A549 (cell line): ENCODE data around the gene NGRN. TPM values are rescaled to one million over a fixed set of nuclear protein-coding genes. Genes with fewer than 3 reads are reported as not detected.

Experiments used
- ATOH8 ChIP-seq: fragments of 250-450 bp; sonication (Bioruptor Pico); IDR thresholded peaks from 2 replicates; pipeline ENCODE4 v1.5.0; 2020; ENCODE audit warnings: low read depth, mild to moderate bottlenecking, moderate library complexity
- CBX2 ChIP-seq: fragments of 200-600 bp; sonication (generic); IDR thresholded peaks from 2 replicates; pipeline ENCODE4 v1.6.1; 2016; ENCODE audit warnings: low read depth, mild to moderate bottlenecking, borderline replicate concordance
- CBX8 ChIP-seq: fragments of 200-600 bp; sonication (generic); IDR thresholded peaks from 2 replicates; pipeline ENCODE4 v1.6.1; 2016
- CTCF ChIP-seq: fragments of >200 bp; sonication (Bioruptor Twin); formaldehyde crosslinking; IDR thresholded peaks from 3 replicates; pipeline ENCODE4 v1.5.1; 2016
- E2F6 ChIP-seq: IDR thresholded peaks from 2 replicates; pipeline ENCODE4 v1.6.1; 2012; ENCODE audit warnings: low read depth, borderline replicate concordance
- ESRRA ChIP-seq: fragments of 150-350 bp; IDR thresholded peaks from 2 replicates; pipeline ENCODE4 v1.6.1; 2014; ENCODE audit warnings: mild to moderate bottlenecking, low read length, borderline replicate concordance
- FOSB ChIP-seq: fragments of 250-450 bp; sonication (Bioruptor Pico); IDR thresholded peaks from 2 replicates; pipeline ENCODE4 v1.5.0; 2020; ENCODE audit warnings: mild to moderate bottlenecking, moderate library complexity
- FOSL2 ChIP-seq, 2 experiments: fragments of 450-650 bp in 1 of 2; fragments of >200 bp in 1 of 2; sonication (Bioruptor Twin) in 1 of 2; formaldehyde crosslinking; IDR thresholded peaks; 2 replicates each; pipeline versions ENCODE4 v1.5.0 to v1.6.1; 2016 to 2020; ENCODE audit warnings: mild to moderate bottlenecking in 1 of 2, moderate library complexity in 1 of 2
- HES2 ChIP-seq: fragments of >200 bp; sonication (Bioruptor Twin); formaldehyde crosslinking; IDR thresholded peaks from 2 replicates; pipeline ENCODE4 v1.6.1; 2016
- HEYL ChIP-seq: fragments of 250-450 bp; sonication (Bioruptor Pico); IDR thresholded peaks from 2 replicates; pipeline ENCODE4 v1.8.0; 2021; ENCODE audit warnings: mild to moderate bottlenecking, moderate library complexity
- HMGXB4 ChIP-seq: fragments of 250-450 bp; sonication (Bioruptor Pico); IDR thresholded peaks from 2 replicates; pipeline ENCODE4 v1.5.0; 2021; ENCODE audit warnings: mild to moderate bottlenecking, moderate library complexity, borderline replicate concordance
- HOXA7 ChIP-seq: fragments of 250-450 bp; sonication (Bioruptor Pico); IDR thresholded peaks from 2 replicates; pipeline ENCODE4 v1.5.0; 2020; ENCODE audit warnings: mild to moderate bottlenecking, moderate library complexity
- JUNB ChIP-seq: fragments of >200 bp; sonication (Bioruptor Twin); formaldehyde crosslinking; IDR thresholded peaks from 2 replicates; pipeline ENCODE4 v1.6.1; 2016
- KDM1A ChIP-seq: fragments of 200-600 bp; sonication (generic); IDR thresholded peaks from 2 replicates; pipeline ENCODE4 v1.6.1; 2016; ENCODE audit warnings: low read depth, mild to moderate bottlenecking
- KDM5A ChIP-seq: fragments of 200-600 bp; sonication (generic); IDR thresholded peaks from 2 replicates; pipeline ENCODE4 v1.6.1; 2016; ENCODE audit warnings: antibody characterized with exemption, mild to moderate bottlenecking
- MAFK ChIP-seq: fragments of 450-650 bp; IDR thresholded peaks from 2 replicates; pipeline ENCODE4 v1.6.1; 2014; ENCODE audit not compliant: partially characterized antibody
- MAZ ChIP-seq: fragments of 150-350 bp; IDR thresholded peaks from 2 replicates; pipeline ENCODE4 v1.6.1; 2014; ENCODE audit warnings: antibody characterized with exemption, low read depth, low read length, borderline replicate concordance
- NFE2L2 ChIP-seq: fragments of 150-350 bp; conservative IDR thresholded peaks from 2 replicates; pipeline ENCODE4 v1.6.1; 2014; ENCODE audit warnings: low read length
- PBX3 ChIP-seq: IDR thresholded peaks from 2 replicates; pipeline ENCODE4 v1.6.1; 2012
- POLR2AphosphoS2 ChIP-seq: conservative IDR thresholded peaks from 2 replicates; pipeline ENCODE4 v1.6.1; 2012; ENCODE audit warnings: low read length, improper control_type of control experiment, inconsistent platforms
- RAD21 ChIP-seq, 2 experiments: fragments of >200 bp in 1 of 2; sonication (Bioruptor Twin) in 1 of 2; formaldehyde crosslinking in 1 of 2; IDR thresholded peaks in 1 of 2; conservative IDR thresholded peaks in 1 of 2; 2 replicates in 1 of 2; 3 replicates in 1 of 2; pipeline ENCODE4 v1.6.1; 2012 to 2018; ENCODE audit warnings: inconsistent platforms in 1 of 2
- RARB ChIP-seq: fragments of 250-450 bp; sonication (Bioruptor Pico); IDR thresholded peaks from 2 replicates; pipeline ENCODE4 v1.8.0; 2021; ENCODE audit warnings: mild to moderate bottlenecking, moderate library complexity
- RFX5 ChIP-seq: fragments of 450-650 bp; IDR thresholded peaks from 2 replicates; pipeline ENCODE4 v1.7.1; 2014; ENCODE audit warnings: antibody characterized with exemption, mild to moderate bottlenecking, moderate library complexity
- ZFP36 ChIP-seq: fragments of 450-650 bp; IDR thresholded peaks from 2 replicates; pipeline ENCODE4 v1.6.1; 2014; ENCODE audit warnings: borderline replicate concordance; ENCODE audit not compliant: partially characterized antibody
- ZSCAN20 ChIP-seq: fragments of 250-450 bp; sonication (Bioruptor Pico); IDR thresholded peaks from 2 replicates; pipeline ENCODE4 v1.8.0; 2022; ENCODE audit warnings: mild to moderate bottlenecking, moderate library complexity
- polyA plus RNA-seq, 4 experiments: library from polyadenylated mRNA; depleted of rRNA in 3 of 4; stranded (reverse); fragments of >200 nt; fragmentation: RNase III in 1 of 4; extraction: RNeasy Plus Mini Kit Qiagen cat#74134 plus additional on column Dnase treatment in 1 of 4; gene quantifications; 2 replicates in 3 of 4; 3 replicates in 1 of 4; pipeline ENCODE4 v1.2.3, GENCODE V29; 2011 to 2017

Gene NGRN
- polyA plus RNA-seq, 2 of the 4 experiments (the other 2 are of a cell fraction): 83.2 to 159 TPM

- TF ChIP-seq HMGXB4 (CRISPR knock-in tag) (no peak; the same call in 1 of the 2 replicates), MAZ (no peak), RFX5 (peak; percentile 54; the same call in 1 of the 2 replicates), KDM5A (0 out of 2 replicates have a peak, but pooled peaks have one; percentile 28), JUNB (no peak), HEYL (no peak), E2F6 (peak; percentile 93), ZSCAN20 (CRISPR knock-in tag) (no peak), KDM1A (no peak), PBX3 (peak; percentile 45; the same call in 1 of the 2 replicates), CTCF (no peak), ZFP36 (no peak), FOSB (no peak), HES2 (no peak), RAD21 (conservative IDR thresholded peaks at IDR 0.05 in 1 of 2, IDR thresholded peaks at IDR 0.05 in 1 of 2) (no peak; a peak in 1 of 5 replicates), MAFK (no peak), POLR2AphosphoS2 (no peak), CBX8 (no peak), ESRRA (no peak; the same call in 1 of the 2 replicates), CBX2 (no peak), HOXA7 (CRISPR knock-in tag) (no peak), RARB (CRISPR knock-in tag) (no peak), NFE2L2 (no peak), ATOH8 (CRISPR knock-in tag) (peak; percentile 95), FOSL2 (IDR thresholded peaks at IDR 0.05) (no peak), FOSL2 (CRISPR knock-in tag; IDR thresholded peaks at IDR 0.05) (peak; percentile 19; the same call in 1 of the 2 replicates)
Observed at GRCh38 chr15:90265271-90266060, at the start of gene NGRN (continued).
